SU-DHL-6 (cell line): ENCODE results near the gene MTIF2.

Experiments
- CTCF ChIP-seq: fragments of 200-600 bp; sonication (generic); IDR thresholded peaks from one replicate; pipeline ENCODE4 v1.5.1; 2017; ENCODE audit warnings: antibody characterized with exemption, mild to moderate bottlenecking, low read length, moderate library complexity; ENCODE audit not compliant: insufficient read depth, poor library complexity, severe bottlenecking
- EZH2phosphoT487 ChIP-seq: fragments of 200-600 bp; sonication (generic), shearing (Covaris generic); conservative IDR thresholded peaks from 2 replicates; pipeline ENCODE4 v1.6.1; 2018; ENCODE audit warnings: mild to moderate bottlenecking, antibody characterized with exemption, low read length, moderate library complexity, mixed read lengths

- no peak for TF ChIP-seq EZH2phosphoT487
- no peak for TF ChIP-seq CTCF
These were observed 46.0 kb upstream of the MTIF2 start for GRCh38 chr2:55314985-55315384.
